Activated CD4-positive, alpha-beta T cell treated with anti-CD3 and anti-CD28 coated beads, Interleukin-2, Interleukin-6, amounts not matched to agents 100 ng/mL and 50 ng/mL, durations not matched to agents 16 hours and 8 hours (primary cell): ENCODE data around the gene RGL3.
"Not testable (repeated sequence)": the region's sequence is repeated elsewhere in the genome, so short reads cannot be mapped to it uniquely, and the experiment has no call there.

Experiments used
- DNase-seq: peaks from one replicate; pipeline ENCODE4 v3.0.0-alpha.2; 2020

Gene RGL3

DNA sequence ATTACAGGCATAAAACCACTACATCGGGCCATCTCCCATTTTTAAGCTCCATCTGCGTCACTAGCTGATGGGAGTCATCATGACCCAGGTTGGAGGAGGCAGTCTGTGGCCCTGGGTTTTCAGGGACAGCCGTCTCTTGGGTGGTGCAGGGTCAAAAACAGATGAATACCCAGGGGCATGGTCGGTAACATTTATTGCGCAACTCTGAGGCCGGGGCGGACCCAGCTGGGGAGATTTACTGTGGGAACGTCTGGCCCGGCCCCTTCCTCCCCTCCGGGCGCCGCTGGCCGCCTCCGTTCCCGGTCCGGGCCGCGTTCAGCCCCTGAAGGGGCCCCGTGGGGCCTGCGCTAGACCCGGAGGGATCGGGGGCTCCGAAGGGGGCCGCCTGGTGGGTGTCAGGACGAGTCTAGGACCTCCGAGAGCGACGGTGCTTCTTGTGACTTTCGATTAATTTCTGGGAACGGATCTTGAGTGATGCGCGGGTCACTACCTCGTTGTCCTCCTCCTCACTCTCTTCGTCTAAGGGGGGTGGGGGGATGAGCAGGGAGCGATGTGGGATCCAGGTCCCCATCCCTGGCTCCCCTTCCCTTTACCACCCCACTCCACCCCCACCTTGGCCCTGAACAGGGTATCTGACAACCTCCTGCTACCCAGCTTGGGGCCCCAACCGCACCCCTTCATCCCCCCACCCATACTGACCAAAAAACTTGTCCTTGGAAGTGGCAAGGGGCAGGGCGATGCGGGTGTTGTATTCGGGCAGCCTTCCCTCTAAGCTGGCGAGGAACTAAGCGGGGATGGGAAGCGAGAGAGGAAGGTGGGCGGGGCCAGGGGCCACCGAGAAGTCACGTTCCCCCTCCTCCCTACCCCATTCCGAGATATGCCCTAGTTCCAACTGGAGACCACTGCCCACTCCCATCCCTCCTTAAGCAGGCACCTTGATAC is 1.6 kb upstream of the RGL3 start:
- DNase-seq = no peak

DNA sequence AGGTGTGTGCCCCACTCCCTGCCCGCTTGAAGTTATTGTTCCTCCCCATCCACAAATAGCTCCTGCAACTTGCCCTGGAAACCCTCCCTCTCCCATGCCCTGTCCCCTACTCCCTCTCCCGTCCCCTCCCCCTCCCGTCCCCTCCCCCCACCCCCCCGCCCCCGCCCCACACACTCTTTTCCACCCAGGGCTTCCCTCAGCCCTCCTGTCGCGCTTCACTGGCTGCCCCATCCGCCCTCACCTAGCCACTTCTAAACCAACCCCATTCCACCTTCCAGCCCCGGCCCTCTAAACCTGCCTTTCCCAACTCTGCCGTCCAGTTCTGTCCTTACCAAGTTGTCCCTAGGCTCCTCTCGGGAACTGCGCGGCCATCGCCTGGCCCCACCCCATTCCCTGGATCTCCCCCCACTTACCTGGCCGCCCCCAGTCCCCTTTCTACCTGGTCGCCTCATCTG is 993 bp downstream of the RGL3 start:
- DNase-seq = no peak

DNA sequence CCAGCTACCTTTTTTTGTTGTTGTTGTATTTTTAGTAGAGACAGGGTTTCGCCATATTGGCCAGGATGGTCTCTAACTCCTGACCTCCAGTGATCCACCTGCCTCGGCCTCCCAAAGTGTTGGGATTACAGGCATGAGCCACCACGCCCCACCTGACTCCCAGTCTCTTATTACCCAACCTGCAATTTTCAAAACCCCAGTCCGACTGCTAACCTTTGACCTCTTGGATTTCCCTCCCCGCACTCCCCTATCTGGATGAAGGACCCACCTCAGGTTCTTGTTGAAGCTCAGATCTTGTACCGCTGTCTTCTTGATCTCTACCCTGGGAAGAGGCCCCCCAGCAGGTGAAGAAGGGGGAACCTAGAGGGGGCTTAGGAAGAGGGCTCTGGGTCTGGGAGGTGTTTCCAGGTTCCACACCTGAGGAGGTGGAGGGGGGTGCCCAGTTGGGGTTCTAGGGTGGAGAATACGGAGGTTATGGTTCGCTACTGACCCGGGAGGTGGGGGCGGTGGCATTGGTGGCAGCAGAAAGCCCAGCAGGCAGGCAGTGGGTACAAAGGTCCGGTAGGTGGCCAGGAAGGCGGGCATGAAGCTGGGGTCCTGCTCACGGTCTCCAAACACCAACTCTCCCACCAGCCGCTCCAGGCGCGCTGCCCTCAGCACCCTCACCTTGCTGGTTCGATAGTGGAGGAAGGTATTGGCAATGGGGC is 2.6 kb downstream of the RGL3 start:
- no peak for DNase-seq

DNA sequence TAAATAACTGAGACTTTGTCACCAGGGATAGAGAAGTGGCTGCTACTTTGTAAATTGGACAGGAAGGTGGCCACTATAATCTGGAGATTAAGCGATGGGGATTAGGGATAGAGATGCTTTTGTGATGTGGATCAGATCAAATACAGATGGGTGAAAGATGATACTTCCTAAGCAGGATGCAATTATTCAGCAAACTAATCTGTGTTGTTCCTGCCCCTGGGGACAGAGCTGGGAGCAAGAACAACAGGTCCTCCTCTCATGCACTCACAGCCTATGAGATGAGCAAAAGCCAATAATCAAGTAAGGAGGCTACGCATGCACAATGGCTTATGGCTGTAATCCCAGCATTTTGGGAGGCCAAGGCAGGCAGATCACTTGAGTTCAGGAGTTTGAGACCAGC is 4.6 kb downstream of the RGL3 start:
- DNase-seq = no peak

DNA sequence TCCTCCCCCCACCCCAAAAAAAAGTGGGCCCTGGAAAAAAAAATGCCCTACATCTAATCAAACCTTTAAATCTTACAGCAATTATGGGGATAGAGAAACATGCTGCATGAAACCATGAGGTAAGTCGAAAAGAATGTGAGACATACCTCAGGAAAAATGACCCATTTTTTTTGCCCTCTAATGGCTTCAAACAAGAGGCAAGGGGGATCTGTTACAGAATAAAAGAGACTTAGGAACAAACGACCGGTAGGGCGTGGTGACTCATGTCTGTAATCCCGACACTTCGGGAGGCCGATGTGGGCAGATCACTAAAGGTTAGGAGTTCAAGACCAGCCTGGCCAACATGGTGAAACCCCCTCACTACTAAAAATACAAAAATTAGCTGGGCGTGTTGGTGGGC is 8.4 kb downstream of the RGL3 start:
- no peak for DNase-seq

DNA sequence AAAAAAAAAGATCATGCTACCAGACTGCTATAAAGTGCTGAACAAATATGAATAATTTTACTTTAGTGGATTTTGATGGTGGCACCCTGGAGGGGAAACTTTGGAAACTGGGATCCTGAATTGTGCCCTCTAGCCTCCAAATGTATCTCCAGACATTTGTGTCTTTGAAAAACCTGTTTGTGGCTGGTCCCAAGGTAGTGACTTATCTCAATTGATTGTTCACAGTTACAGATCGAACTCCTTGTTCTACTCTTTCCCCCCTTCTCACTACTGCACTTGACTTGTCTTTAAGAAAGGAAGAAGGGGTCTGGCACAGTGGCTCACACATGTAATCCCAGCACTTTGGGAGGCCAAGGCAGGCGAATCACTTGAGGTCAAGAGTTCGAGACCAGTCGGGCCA is 10.5 kb downstream of the RGL3 start:
- DNase-seq = no peak

DNA sequence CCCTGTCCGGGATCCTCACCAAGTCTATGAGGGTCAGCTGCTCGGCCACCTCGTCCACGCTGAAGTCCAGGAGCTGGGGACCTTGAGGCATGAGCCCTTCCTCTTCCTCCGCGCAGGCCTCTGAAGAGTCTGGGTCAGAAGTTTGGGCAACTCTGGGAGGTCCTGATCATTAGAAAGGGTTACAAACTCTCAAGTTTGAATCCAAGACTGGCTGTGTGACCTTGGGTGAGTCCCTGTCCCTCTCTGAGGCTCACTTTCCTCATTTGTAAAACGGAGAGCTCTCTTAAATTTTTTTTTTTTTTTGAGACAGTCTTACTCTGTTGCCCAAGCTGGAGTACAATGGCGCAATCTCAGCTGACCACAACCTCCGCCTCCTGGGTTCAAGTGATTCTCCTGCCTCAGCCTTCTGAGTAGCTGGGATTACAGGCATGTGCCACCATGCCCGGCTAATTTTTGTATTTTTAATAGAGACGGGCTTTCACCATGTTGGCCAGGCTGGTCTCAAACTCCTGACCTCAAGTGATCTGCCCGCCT is 12.3 kb downstream of the RGL3 start:
- DNase-seq = not testable (repeated sequence)

DNA sequence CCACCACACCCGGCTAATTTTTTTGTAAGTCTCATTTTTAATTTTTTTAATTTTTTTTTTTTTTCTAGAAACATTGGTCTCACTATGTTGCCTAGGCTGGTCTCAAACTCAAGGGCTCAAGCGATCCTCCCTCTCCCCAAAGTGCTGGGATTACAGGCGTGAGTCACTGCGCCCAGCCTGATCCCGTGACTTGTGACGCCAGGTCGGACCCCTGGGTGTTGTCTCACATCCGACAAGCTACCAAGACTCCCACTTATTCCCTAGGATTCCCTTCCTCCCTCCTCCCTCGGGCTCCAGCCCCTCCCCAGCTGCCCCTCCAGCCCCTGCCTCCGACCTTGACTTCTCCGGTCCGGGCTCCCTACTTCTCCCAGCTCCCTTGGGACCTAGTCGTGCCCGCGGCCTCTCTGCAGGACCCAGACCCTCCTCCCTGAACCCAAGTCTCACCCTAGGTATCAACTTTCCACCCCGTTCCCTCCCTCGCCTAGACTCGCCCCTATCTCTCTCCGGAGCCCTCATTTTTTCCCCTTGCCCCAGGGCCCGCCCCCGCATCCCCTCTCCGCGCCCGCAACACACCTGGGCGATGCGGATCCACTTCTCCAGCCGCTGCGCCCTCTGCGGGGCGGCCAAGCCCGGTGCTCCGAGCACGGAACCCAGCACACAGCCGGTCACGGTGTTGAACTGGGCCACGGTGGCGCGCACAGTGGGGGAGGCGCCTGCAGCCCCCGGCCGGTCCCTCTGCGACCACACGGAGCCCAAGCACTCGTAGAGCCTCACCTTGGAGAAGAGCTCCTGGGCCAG is 13.1 kb downstream of the RGL3 start:
- peak; percentile 27 for DNase-seq

DNA sequence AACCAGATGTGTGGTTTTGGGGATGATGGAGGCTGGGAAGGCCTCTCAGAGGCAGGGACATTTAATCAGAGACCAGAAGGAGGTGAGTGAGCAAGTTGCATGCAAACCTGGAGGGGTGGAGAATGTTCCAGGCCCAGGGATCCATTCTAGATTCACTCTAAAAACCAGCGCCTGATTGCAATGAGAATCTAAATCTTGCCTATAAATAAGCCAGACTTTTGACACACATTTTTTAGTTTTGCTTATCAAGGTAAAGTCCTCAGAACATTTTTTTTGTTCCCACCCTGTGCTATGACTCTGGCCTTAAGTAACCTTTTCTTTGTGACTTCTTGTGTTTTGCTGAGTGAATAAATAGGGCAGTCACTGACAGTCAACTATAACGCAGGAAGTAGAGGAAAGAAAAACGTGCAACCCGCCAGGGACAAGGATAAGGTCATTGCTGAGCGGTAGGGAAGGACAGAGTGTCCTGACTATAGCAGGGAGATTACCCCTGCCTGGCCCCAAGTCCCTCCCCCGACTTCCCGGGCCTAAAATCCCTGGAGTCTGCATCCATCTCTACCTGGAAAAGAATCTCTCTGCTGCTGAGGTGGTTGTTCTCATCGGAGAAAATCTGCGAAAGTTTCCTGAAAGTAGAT is 14.4 kb downstream of the RGL3 start:
- DNase-seq = no peak

DNA sequence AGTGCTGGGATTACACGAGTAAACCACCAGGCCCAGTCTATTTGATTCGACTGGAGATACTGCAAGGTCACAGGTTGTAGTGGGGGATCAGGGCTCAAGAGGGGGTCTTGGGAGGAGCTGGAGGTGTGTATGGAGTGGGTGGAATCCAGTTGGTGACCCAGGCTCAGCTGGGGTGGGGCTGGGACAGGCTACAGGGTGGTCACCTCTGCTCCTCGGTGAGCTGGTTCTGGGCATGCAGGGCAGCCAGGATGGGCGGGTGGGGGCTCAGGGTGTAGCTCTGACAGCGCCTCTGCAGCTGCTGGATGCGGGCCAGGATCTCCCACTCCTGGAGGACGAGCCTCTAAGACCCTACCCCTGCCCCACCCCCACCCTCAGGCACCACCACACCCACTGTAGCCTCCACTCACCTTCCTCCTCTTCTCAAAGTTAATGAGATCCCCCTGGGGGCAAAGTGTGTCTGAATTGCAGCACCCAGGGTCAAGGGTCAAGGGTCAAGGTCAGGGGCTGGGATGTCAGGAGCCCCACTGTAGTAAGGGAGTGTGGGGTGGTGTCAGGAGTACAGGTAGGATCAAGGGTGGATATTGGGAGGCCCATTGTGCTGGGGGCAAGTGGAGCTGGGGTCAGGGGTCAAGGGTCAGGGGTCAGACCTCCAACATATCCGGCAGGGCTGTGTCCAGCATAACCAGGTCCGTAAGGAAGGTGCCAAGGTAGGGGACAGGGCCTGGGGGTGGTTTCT is 17.1 kb downstream of the RGL3 start:
- no peak for DNase-seq

DNA sequence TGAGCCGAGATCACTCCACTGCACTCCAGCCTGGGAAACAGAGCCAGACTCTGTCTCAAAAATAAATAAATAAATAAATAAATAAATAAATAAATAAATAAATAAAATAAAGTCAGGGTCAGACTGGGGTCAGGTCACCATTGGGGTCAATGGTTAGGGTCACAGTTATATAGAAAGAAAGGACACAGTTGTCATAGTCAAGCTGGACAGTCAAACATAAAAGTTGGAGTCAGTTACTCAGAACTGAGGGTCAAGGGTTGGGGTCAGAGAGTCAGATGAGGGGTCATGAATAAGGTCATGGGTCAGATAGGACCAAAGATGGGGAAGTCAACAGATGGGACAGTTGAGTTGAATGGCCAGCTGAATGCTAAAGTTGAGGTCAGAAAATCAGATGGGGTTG is 18.3 kb downstream of the RGL3 start:
- no peak for DNase-seq

DNA sequence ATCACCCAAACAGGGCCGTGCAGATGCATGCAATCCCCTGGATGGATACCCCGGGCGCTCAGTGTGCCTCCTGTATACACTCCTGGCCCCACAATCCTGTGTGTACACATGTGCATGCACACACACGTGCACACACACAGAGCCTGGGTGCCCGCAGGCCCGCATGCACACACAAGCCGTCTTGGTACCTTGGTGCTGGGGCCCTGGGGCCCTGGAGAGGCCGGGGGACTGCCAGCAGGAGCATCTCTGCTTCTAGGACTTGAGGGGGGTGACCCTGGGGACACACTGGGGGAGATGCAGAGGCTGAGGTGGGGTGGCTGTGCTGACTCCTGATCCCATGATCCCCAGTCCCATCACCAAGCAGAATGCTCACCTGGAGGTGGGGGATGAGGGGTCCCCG is 19.4 kb downstream of the RGL3 start:
- no peak for DNase-seq

DNA sequence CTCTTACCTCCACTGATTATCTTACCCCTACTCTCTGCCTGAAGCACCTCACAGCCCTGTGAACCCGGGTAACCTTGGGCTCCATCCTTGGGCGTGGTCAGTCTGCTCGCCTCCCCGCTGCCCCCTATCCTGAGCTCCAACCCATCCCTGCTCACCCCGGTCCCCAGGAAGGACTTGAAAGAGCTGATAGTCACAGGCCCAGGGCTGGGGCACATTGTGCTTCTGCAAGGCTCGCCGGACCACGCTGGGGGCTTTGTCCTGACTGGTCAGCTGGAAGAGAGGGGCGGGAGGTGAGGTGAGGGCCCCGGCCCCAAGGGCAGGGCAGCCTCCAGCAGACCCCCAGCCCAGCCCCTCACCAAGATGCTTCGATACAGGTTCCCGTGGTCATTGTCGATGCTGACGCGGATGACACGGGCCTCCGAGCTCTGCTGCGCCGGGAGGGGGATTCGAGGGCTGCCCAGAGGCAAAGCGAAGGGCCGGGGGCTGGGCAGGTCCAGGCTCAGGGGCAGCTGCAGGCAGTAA is 22.0 kb downstream of the RGL3 start:
- no peak for DNase-seq

DNA sequence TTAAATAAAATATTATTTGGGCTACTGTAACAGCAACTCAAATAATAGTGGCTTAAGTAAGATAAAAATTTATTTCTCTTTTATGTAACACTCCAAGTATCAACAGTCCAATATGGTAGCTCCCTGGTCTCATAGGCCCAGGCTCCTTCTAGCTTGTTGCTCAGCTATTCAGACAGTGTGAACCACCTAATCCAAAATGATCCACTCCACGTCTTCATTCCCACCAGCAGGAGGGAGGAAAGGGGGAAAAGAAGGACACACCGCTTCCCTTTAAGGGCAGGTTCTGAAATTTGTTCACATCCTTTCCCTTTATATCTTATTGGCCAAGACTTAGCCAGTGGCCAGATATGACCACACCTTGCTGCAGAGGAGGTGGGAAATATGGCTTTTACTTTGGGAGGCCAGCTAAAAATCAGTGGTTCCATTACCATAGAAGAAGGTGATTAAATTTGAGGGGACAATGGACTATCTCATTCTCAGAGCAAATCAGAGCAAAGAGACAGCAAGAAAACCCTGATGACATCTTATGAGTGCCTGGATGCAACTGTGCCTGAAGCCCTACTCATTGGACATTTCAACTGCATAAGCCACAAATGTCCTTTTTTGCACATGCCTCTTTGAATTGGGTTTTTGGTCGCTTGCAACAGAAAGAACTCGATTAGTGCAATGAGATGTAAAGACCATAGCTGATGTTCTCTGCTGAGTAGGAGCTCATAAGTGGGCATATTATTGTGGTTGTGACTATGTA is 28.0 kb downstream of the RGL3 start:
- DNase-seq = no peak

DNA sequence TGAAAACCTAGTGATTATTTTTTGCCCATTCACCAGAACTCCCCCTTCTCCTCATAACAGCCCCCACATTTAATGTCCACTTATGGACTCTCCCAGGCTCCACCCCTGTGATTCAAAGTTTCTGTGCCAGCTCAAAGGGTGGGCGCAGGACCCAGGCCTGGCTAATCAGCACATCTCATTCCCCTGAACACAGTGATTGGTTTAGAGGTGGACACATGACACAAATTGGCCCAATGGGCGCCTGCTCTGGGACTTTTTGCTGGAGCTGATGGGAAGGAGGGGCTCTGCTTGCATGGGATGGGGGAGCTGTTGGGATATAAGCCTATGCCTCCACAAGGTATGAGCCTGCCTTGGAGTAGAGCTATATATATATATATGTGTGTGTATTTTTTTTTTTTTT is 28.8 kb downstream of the RGL3 start:
- no peak for DNase-seq

DNA sequence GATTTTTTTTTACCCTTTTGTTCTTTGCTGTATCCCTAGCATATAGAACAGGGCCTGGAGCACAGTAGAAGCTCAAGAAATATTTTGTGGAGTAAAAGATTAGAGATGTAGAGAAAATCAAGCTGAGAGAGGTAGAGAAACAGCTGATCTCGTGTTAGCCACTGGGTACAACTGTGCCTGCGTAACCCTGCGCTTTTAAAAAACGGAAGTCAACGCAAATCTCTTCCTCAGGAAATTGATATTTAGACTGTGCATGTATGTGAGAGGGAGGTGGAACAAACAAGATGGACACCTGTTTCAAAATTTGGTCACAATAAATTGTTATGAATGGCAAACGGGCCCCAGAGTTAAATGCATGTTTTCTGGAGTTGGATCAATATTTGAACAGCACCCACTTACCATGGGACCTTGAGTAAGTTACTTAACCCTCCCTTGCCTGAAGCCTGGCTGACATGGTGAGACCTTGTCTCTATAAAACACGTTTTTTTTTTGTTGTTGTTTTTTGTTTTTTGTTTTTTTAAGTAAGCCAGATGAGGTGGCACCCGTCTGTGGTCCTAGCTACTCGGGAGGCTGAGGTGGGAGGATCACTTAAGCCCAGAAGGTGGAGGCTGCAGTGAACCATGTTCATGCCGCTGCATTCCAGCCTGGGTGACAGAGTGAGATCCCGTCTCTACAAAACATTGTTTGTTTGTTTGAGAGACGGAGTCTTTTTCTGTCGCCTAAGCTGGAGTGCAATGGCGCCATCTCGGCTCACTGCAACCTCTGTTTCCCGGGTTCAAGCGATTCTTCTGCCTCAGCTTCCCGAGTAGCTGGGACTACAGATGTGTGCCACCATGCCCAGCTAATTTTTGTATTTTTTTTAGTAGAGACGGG is 31.7 kb downstream of the RGL3 start:
- DNase-seq = no peak

DNA sequence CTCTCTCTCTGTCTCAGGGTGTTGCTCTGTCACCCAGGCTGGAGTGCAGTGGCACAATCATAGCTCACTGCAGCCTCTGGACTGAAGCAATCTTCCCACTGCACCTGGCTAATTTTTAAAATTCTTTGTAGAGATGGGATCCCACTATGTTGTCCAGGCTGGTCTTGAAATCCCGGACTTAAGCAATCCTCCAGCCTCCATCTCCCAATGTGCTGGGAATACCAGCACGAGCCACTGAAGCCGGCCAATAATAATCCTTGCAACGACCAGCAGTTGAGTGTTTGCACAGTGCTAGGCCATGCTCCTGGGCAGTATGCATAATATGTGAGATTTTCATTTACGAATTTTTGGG is 34.4 kb downstream of the RGL3 start:
- DNase-seq = no peak

DNA sequence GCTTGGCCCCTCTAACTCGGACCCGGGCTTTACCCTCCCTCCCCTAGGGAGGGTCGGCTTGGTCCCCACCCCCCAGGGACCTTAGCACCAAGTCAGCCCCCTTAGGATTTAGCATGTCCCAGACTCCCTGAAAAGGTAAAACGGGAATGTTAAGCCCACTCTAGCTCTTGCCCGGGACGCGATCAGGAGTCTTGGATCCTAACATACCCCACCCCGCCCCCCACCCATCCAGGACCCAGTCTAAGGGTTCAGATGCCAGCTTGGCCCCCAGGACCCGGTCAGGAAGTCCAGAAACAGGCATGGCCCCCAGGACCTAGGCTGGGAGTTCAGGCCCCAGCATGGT is 35.4 kb downstream of the RGL3 start:
- no peak for DNase-seq

DNA sequence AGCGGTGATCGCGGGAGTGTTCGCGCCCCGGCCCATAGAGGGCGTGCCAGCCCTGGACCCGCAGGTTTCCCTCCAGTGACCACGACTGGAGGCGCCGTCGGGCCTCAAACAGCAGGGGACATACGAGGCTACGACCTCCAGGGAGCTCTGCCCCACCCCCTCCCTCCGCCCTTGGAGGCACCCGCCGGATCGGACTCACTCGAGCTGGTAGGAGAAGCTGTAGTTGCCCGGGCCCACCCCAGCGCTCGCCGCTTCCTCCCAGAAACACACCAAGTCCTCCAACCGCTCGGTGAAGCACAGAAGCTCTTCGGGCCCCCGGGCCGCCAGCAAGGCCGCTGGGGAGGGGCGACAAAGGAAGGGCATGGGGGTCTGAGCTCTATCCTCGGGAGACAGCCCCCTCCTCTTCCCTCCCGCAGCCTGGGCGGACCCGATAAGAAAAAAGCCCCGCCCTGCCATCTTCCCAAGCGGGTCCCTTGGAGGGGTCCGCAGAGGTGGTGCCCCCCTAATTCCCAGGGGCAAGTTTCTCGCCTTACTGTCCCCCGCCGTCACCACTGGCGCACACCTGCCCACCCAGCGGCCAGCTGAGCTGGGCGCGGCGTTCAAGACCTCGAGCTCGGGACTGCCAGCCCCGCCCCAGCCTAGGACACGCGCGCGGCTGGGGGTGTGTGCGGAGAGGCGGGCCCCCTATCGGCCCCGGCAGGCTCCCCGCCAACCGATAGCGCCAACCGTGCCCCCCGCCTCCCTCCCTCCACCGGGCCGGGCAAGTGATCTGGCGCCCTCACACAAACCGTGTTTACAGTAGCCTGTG is 36.0 kb downstream of the RGL3 start:
- peak; percentile 67 for DNase-seq
